GM11168 (cell line): Measurements from ENCODE around the gene KANTR.
"Not testable (repeated sequence)": the region's sequence is repeated elsewhere in the genome, so short reads cannot be mapped to it uniquely, and the experiment has no call there.

ENCODE experiments used
- in situ Hi-C: fragments of 300-500 bp; cut with MboI; formaldehyde crosslinking; loops from one replicate; pipeline ENCODE4 v1.12.0; 2022; ENCODE audit warnings: low sequenced_read_pairs; ENCODE audit not compliant: unreplicated experiment

KANTR gene

GRCh38 chrX:53122013-53122412, 28.1 kb downstream of the KANTR start:
- in situ Hi-C loops: no loop called here

- in situ Hi-C loops: no loop called here
Measured at GRCh38 chrX:53125506-53125905, 31.6 kb downstream of the KANTR start.

- in situ Hi-C loops: no loop called here
Measured at GRCh38 chrX:53126377-53126776, 32.4 kb downstream of the KANTR start.

- in situ Hi-C loops: no loop called here
Measured at GRCh38 chrX:53128097-53128749, 34.3 kb downstream of the KANTR start.

- in situ Hi-C loops: no loop called here
Measured at GRCh38 chrX:53133400-53133799, 39.5 kb downstream of the KANTR start.

- in situ Hi-C loops: no loop called here
Measured at GRCh38 chrX:53135581-53135980, 41.6 kb downstream of the KANTR start.

- in situ Hi-C loops: no loop called here
Measured at GRCh38 chrX:53153581-53153980, 59.6 kb downstream of the KANTR start.

GRCh38 chrX:53155512-53156206, 61.7 kb downstream of the KANTR start:
- in situ Hi-C loops: no loop called here

GRCh38 chrX:53156207-53156596, 62.3 kb downstream of the KANTR start:
- in situ Hi-C loops: no loop called here

- in situ Hi-C loops: no loop called here
Measured at GRCh38 chrX:53159184-53159583, 65.2 kb downstream of the KANTR start.

- in situ Hi-C loops: no loop called here
Measured at GRCh38 chrX:53160297-53160983, 66.5 kb downstream of the KANTR start.

GRCh38 chrX:53163436-53163835, 69.5 kb downstream of the KANTR start:
- in situ Hi-C loops: no loop called here

- in situ Hi-C loops: not testable (repeated sequence)
Measured at GRCh38 chrX:53164566-53164965, 70.6 kb downstream of the KANTR start.

GRCh38 chrX:53166103-53166502, 72.2 kb downstream of the KANTR start:
- in situ Hi-C loops: no loop called here

GRCh38 chrX:53171356-53171755, 77.4 kb downstream of the KANTR start:
- in situ Hi-C loops: no loop called here
